IPS-11a (cell line): Measurements from ENCODE around the gene GTSE1.

Experiments used
- H3K4me3 ChIP-seq: one replicate; pipeline ENCODE4 v1.5.1; 2013; ENCODE audit warnings: low read depth, low read length, control low read depth

GTSE1 gene

GRCh38 chr22:46274381-46274780 lies 22.3 kb upstream of the GTSE1 start:
- no peak overlapping the region for H3K4me3 ChIP-seq

GRCh38 chr22:46275455-46276122 lies 21.1 kb upstream of the GTSE1 start:
- H3K4me3 ChIP-seq = no peak overlapping the region

GRCh38 chr22:46276563-46276962 lies 20.1 kb upstream of the GTSE1 start:
- H3K4me3 ChIP-seq = no peak overlapping the region

GRCh38 chr22:46278656-46279645 lies 17.7 kb upstream of the GTSE1 start:
- H3K4me3 ChIP-seq = no peak overlapping the region

- H3K4me3 ChIP-seq = no peak overlapping the region
Measured at GRCh38 chr22:46280063-46280817, 16.4 kb upstream of the GTSE1 start.

- H3K4me3 ChIP-seq = no peak overlapping the region
Measured at GRCh38 chr22:46280999-46281623, 15.6 kb upstream of the GTSE1 start.

GRCh38 chr22:46281866-46282678 lies 14.6 kb upstream of the GTSE1 start:
- H3K4me3 ChIP-seq = no peak overlapping the region

- no peak overlapping the region for H3K4me3 ChIP-seq
Measured at GRCh38 chr22:46286006-46286405, 10.7 kb upstream of the GTSE1 start.

- no peak overlapping the region for H3K4me3 ChIP-seq
Measured at GRCh38 chr22:46286941-46287872, 9.5 kb upstream of the GTSE1 start.

GRCh38 chr22:46287873-46288751 lies 8.6 kb upstream of the GTSE1 start:
- H3K4me3 ChIP-seq = no peak overlapping the region

- no peak overlapping the region for H3K4me3 ChIP-seq
Measured at GRCh38 chr22:46288846-46289243, 7.8 kb upstream of the GTSE1 start.

- H3K4me3 ChIP-seq = no peak overlapping the region
Measured at GRCh38 chr22:46289244-46289891, 7.3 kb upstream of the GTSE1 start.

- no peak overlapping the region for H3K4me3 ChIP-seq
Measured at GRCh38 chr22:46290121-46290842, 6.4 kb upstream of the GTSE1 start.

- no peak overlapping the region for H3K4me3 ChIP-seq
Measured at GRCh38 chr22:46290843-46291785, 5.6 kb upstream of the GTSE1 start.

GRCh38 chr22:46292173-46292572 lies 4.5 kb upstream of the GTSE1 start:
- no peak overlapping the region for H3K4me3 ChIP-seq

GRCh38 chr22:46292732-46293131 lies 3.9 kb upstream of the GTSE1 start:
- no peak overlapping the region for H3K4me3 ChIP-seq
